RWPE2 (cell line): ENCODE measurements around the gene NLRC4.

ENCODE experiments used
- ATAC-seq: fragments of 200-7000 bp; cut with Tn5 transposase; 3 replicates; pipeline ENCODE4 v1.9.1; 2021; ENCODE audit warnings: low read depth
- DNase-seq: peaks from one replicate; pipeline ENCODE4 v3.0.0-alpha.2; 2020; ENCODE audit warnings: low spot score
- H3K27ac ChIP-seq: fragments of 450-650 bp; 2 replicates; pipeline ENCODE4 v1.5.1; 2017; ENCODE audit warnings: mild to moderate bottlenecking; ENCODE audit not compliant: poor library complexity, severe bottlenecking
- H3K27me3 ChIP-seq: fragments of 250-450 bp; sonication (Bioruptor Pico); 2 replicates; pipeline ENCODE4 v1.5.1; 2021; ENCODE audit warnings: mild to moderate bottlenecking, moderate library complexity; ENCODE audit not compliant: insufficient read depth, poor library complexity, severe bottlenecking
- H3K36me3 ChIP-seq: fragments of 250-450 bp; sonication (Bioruptor Pico); 2 replicates; pipeline ENCODE4 v1.5.1; 2020; ENCODE audit warnings: low read depth, mild to moderate bottlenecking, moderate library complexity
- H3K4me1 ChIP-seq: fragments of 250-450 bp; sonication (Bioruptor Pico); 2 replicates; pipeline ENCODE4 v1.5.1; 2021; ENCODE audit warnings: mild to moderate bottlenecking, moderate library complexity; ENCODE audit not compliant: insufficient read depth, poor library complexity, severe bottlenecking
- H3K4me3 ChIP-seq: fragments of 250-450 bp; sonication (Bioruptor Pico); 2 replicates; pipeline ENCODE4 v1.5.1; 2021; ENCODE audit warnings: mild to moderate bottlenecking, moderate library complexity; ENCODE audit not compliant: severe bottlenecking
- H3K9me3 ChIP-seq: fragments of 250-450 bp; sonication (Bioruptor Pico); 2 replicates; pipeline ENCODE4 v1.5.1; 2021; ENCODE audit warnings: mild to moderate bottlenecking, moderate library complexity; ENCODE audit not compliant: severe bottlenecking
- CTCF ChIP-seq: fragments of 450-650 bp; IDR thresholded peaks from one replicate; pipeline ENCODE4 v1.5.1; 2017; ENCODE audit warnings: mild to moderate bottlenecking, moderate library complexity; ENCODE audit not compliant: poor library complexity, severe bottlenecking

NLRC4 gene

GRCh38 chr2:32262105-32262504 is 2.6 kb downstream of the NLRC4 start:
- Histone ChIP-seq H3K4me1 (no peaks in the 10 kb centered on the region), H3K9me3 (no peaks in the 10 kb centered on the region), H3K27me3 (no peaks in the 10 kb centered on the region), H3K27ac (no peak overlapping the region), H3K4me3 (no peak overlapping the region), H3K36me3 (no peaks in the 10 kb centered on the region)
- TF ChIP-seq CTCF = no peak
- ATAC-seq (no peak), DNase-seq (no peak)

GRCh38 chr2:32260376-32260775 is 4.3 kb downstream of the NLRC4 start:
- no peak for DNase-seq
- TF ChIP-seq CTCF = no peak
- no peaks in the 10 kb centered on the region for H3K36me3 ChIP-seq
- H3K27ac ChIP-seq = no peak overlapping the region
- no peaks in the 10 kb centered on the region for H3K4me1 ChIP-seq
- H3K9me3 ChIP-seq = no peaks in the 10 kb centered on the region
- ATAC-seq = no peak
- H3K27me3 ChIP-seq = no peaks in the 10 kb centered on the region
- no peak overlapping the region for H3K4me3 ChIP-seq

- no peak for TF ChIP-seq CTCF
- Histone ChIP-seq H3K27me3 (no peaks in the 10 kb centered on the region), H3K4me3 (no peak overlapping the region), H3K9me3 (no peaks in the 10 kb centered on the region), H3K27ac (no peak overlapping the region), H3K36me3 (no peaks in the 10 kb centered on the region), H3K4me1 (no peaks in the 10 kb centered on the region)
- DNase-seq = no peak
- no peak for ATAC-seq
These were observed 6.4 kb downstream of the NLRC4 start for GRCh38 chr2:32258242-32258641.

- TF ChIP-seq CTCF = no peak
- Histone ChIP-seq H3K36me3 (no peaks in the 10 kb centered on the region), H3K27me3 (no peaks in the 10 kb centered on the region), H3K4me1 (no peaks in the 10 kb centered on the region), H3K27ac (no peak overlapping the region), H3K9me3 (no peaks in the 10 kb centered on the region), H3K4me3 (no peak overlapping the region)
- DNase-seq (no peak), ATAC-seq (no peak)
These were observed 14.4 kb downstream of the NLRC4 start for GRCh38 chr2:32250290-32250689.

- DNase-seq (no peak), ATAC-seq (no peak)
- no peak for TF ChIP-seq CTCF
- Histone ChIP-seq H3K27ac (no peak overlapping the region), H3K4me3 (no peak overlapping the region), H3K4me1 (no peaks in the 10 kb centered on the region), H3K36me3 (no peaks in the 10 kb centered on the region), H3K9me3 (no peaks in the 10 kb centered on the region), H3K27me3 (no peaks in the 10 kb centered on the region)
These were observed 14.9 kb downstream of the NLRC4 start for GRCh38 chr2:32249731-32250236.
